ENCODE data around the gene DAAM2.

DAAM2 gene

DNA sequence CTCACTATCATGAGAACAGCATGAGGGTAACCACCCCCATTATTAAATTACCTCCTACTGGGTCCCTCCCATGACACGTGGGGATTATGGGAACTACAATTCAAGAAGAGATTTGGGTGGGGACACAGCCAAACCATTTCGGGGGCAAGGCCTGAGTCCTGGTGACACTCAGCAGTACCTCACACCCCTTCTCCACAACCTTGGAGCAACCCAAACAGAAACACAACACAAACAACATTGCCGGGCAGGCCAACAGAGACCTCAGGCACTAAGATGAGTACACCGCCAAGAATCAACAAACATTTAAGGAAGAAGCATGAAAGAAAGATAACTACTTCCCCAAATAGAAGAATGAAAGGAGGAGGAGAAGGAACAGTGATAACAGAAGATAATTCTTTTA is 125.2 kb downstream of the DAAM2 start:
- no peak for DNase-seq (ENCODE audit: extremely low read depth, low read depth)
- H3K4me3 ChIP-seq (replicated peaks; ENCODE audit: low read depth, low read length) = no peak overlapping the region
- no peak for TF ChIP-seq CTCF (IDR thresholded peaks at IDR 0.05; ENCODE audit: low read depth, low read length, missing control alignments)

- no peak for DNase-seq (ENCODE audit: extremely low read depth, low read depth)
- H3K4me3 ChIP-seq (replicated peaks; ENCODE audit: low read depth, low read length) = no peak overlapping the region
- TF ChIP-seq CTCF (IDR thresholded peaks at IDR 0.05; ENCODE audit: low read depth, low read length, missing control alignments) = no peak
These were observed 125.8 kb downstream of the DAAM2 start for GRCh38 chr6:39917981-39918380.

GRCh38 chr6:39918831-39919230 is 126.7 kb downstream of the DAAM2 start:
- DNase-seq (ENCODE audit: extremely low read depth, low read depth) = no peak
- H3K4me3 ChIP-seq (replicated peaks; ENCODE audit: low read depth, low read length) = no peak overlapping the region
- TF ChIP-seq CTCF (IDR thresholded peaks at IDR 0.05; ENCODE audit: low read depth, low read length, missing control alignments) = no peak

DNA sequence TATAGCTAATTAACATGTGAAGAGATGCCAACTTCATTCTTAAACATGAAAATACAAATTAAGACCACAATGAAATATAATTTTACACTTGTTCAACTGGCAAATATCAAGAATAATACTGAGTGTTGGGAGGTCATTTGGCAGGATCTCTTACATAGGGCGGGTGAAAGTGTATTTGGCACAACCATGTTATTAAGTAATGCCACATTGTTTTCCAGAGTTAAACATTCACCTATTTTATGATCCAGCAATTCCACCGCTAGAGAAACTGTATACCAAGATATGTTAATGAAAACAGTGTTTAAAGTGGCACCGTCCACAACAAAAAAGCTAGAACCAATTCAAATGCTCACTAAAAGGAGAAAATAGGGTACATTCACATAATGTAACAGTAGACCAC is 128.0 kb downstream of the DAAM2 start:
- no peak for DNase-seq (ENCODE audit: extremely low read depth, low read depth)
- H3K4me3 ChIP-seq (replicated peaks; ENCODE audit: low read depth, low read length) = no peak overlapping the region
- no peak for TF ChIP-seq CTCF (IDR thresholded peaks at IDR 0.05; ENCODE audit: low read depth, low read length, missing control alignments)

DNA sequence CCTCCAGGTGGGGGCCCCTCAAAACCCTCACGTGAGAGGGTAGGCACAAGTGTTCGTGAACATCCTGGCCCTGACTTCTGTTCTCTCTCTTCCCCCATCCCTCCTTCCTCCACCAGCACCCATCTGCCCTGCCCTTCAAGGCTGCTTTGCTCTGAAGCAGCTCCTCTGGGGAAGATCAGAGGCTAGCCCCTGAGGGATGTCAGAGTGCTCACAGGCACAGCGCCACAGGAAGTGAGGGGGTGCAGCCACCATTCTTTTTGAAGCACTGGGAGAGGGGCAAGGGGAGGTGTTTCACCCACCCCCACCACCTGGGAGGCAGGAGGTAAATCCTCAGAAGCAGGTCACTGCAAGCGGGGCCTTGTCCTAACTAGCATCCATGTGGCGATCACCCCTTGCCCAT is 130.6 kb downstream of the DAAM2 start:
- H3K4me3 ChIP-seq (replicated peaks; ENCODE audit: low read depth, low read length) = no peak overlapping the region
- DNase-seq (ENCODE audit: extremely low read depth, low read depth) = no peak
- TF ChIP-seq CTCF (IDR thresholded peaks at IDR 0.05; ENCODE audit: low read depth, low read length, missing control alignments) = no peak

GRCh38 chr6:39923394-39923793 is 131.2 kb downstream of the DAAM2 start:
- no peak for DNase-seq (ENCODE audit: extremely low read depth, low read depth)
- no peak for TF ChIP-seq CTCF (IDR thresholded peaks at IDR 0.05; ENCODE audit: low read depth, low read length, missing control alignments)
- H3K4me3 ChIP-seq (replicated peaks; ENCODE audit: low read depth, low read length) = no peak overlapping the region

GRCh38 chr6:39923861-39924260 is 131.7 kb downstream of the DAAM2 start:
- no peak overlapping the region for H3K4me3 ChIP-seq (replicated peaks; ENCODE audit: low read depth, low read length)
- DNase-seq (ENCODE audit: extremely low read depth, low read depth) = no peak
- TF ChIP-seq CTCF (IDR thresholded peaks at IDR 0.05; ENCODE audit: low read depth, low read length, missing control alignments) = no peak

Measured in HFF-Myc (cell line).